Measurements from ENCODE around the gene SLC44A5. TPM values are rescaled to one million over a fixed set of nuclear protein-coding genes. Genes with fewer than 3 reads are reported as not detected.

Gene SLC44A5
- total RNA-seq, 1 experiment from 2014 or later = 2.4 TPM

GRCh38 chr1:75548721-75549480, 62.0 kb downstream of the SLC44A5 start:
- Histone ChIP-seq H2BK120ac (ENCODE audit: low read depth, low read length, poor library complexity, severe bottlenecking) (no peak overlapping the region), H2BK5ac (ENCODE audit: insufficient read length, low read length) (no peak overlapping the region), H2BK15ac (ENCODE audit: low read depth, low read length) (no peak overlapping the region), H2BK12ac (ENCODE audit: insufficient read length, low read depth, low read length) (no peak overlapping the region), H3K23me2 (ENCODE audit: insufficient read length, low read depth, low read length, poor library complexity, severe bottlenecking) (no peaks in the 10 kb centered on the region), H3K79me1 (ENCODE audit: insufficient read depth, low read depth, low read length, poor library complexity, severe bottlenecking) (no peaks in the 10 kb centered on the region), H2AK5ac (ENCODE audit: insufficient read length, low read length) (no peak overlapping the region), H3K79me2 (ENCODE audit: insufficient read depth, low read length) (no peaks in the 10 kb centered on the region), H4K91ac (ENCODE audit: insufficient read length, low read depth, low read length) (no peak overlapping the region), H3K56ac (ENCODE audit: insufficient read length, low read depth, low read length) (no peak overlapping the region), H4K8ac (replicated peaks; ENCODE audit: insufficient read length, low read depth, low read length) (no peak overlapping the region), H3K27ac (ENCODE audit: insufficient read length, low read depth, low read length) (no peak overlapping the region), H4K5ac (ENCODE audit: insufficient read length, low read depth, low read length) (no peak overlapping the region), H2BK20ac (ENCODE audit: low read depth, low read length, poor library complexity, severe bottlenecking) (no peak overlapping the region), H3K18ac (ENCODE audit: insufficient read length, low read depth, low read length) (no peak overlapping the region), H4K20me1 (ENCODE audit: control insufficient read depth, insufficient read depth, insufficient read length) (no peaks in the 10 kb centered on the region), H2AFZ (ENCODE audit: low read length) (no peak overlapping the region), H3T11ph (ENCODE audit: low read length) (no peak overlapping the region), H3K4me1 (ENCODE audit: insufficient read depth, low read length) (no peaks in the 10 kb centered on the region), H3K27me3 (ENCODE audit: insufficient read depth, low read length) (no peaks in the 10 kb centered on the region), H3K9ac (ENCODE audit: extremely low read depth, insufficient read length, low read length) (no peak overlapping the region), H3K4ac (ENCODE audit: low read depth, low read length) (no peak overlapping the region), H3K4me2 (ENCODE audit: insufficient read depth, insufficient read length, low read length) (no peak overlapping the region), H3K9me3 (ENCODE audit: control insufficient read depth, low read depth, low read length) (no peaks in the 10 kb centered on the region), H3K23ac (ENCODE audit: insufficient read length, low read depth, low read length) (no peak overlapping the region), H3K14ac (ENCODE audit: insufficient read depth, low read length) (no peak overlapping the region)
- Mint-ChIP-seq H3K4me1 (0 out of 4 replicates have a peak, but pooled peaks cover 0 to 3% of the 10 kb centered on the region in 2 experiments), H3K27me3 (ENCODE audit: low read depth) (no peaks in the 10 kb centered on the region), H3K27ac (no peak overlapping the region), H3K36me3 (ENCODE audit: insufficient read depth in 1 of 3, low read depth in 3 of 3) (no peaks in the 10 kb centered on the region), H3K4me3 (no peak overlapping the region), H3K9me3 (no peaks in the 10 kb centered on the region; a peak in 1 of 5 replicates)
- no peak for DNase-seq
- TF ChIP-seq CTCF (conservative IDR thresholded peaks at IDR 0.05) = no peak
- WGBS (ENCODE audit: extremely low coverage, insufficient read length, low lambda C conversion rate) = 100% methylated on average over 2 of the region's 3 CpGs
